Hematopoietic multipotent progenitor cell treated with erythropoietin and hydrocortisone succinate and interleukin-3 and kit ligand, for 8 days (in vitro differentiated cells): ENCODE results near the gene KDM1B.
"Not testable (repeated sequence)": the region's sequence is repeated elsewhere in the genome, so short reads cannot be mapped to it uniquely, and the experiment has no call there.

Source experiments
- DNase-seq: peaks from one replicate; pipeline ENCODE4 v3.0.0-alpha.2; 2015

KDM1B gene

GRCh38 chr6:18153311-18153703, 1.9 kb upstream of the KDM1B start:
- no peak for DNase-seq

GRCh38 chr6:18154507-18155149, 594 bp upstream of the KDM1B start, which contains the start of gene TPMT:
TPMT (minus strand) TSS chr6:18155077; CDS start chr6:18149127, 5,950 bp downstream.
- peak; percentile 33 for DNase-seq

GRCh38 chr6:18155864-18156421, 721 bp downstream of the KDM1B start:
- peak; percentile 61 for DNase-seq

GRCh38 chr6:18160911-18161310, 5.7 kb downstream of the KDM1B start:
- DNase-seq: no peak

- peak; percentile 62 for DNase-seq
These were observed 6.2 kb downstream of the KDM1B start for GRCh38 chr6:18161431-18161830.

- DNase-seq: no peak
These were observed 7.2 kb downstream of the KDM1B start for GRCh38 chr6:18162401-18162800.

- no peak for DNase-seq
These were observed 10.5 kb downstream of the KDM1B start for GRCh38 chr6:18165751-18166150.

GRCh38 chr6:18166312-18167036, 11.3 kb downstream of the KDM1B start:
- DNase-seq: no peak

- no peak for DNase-seq
These were observed 13.0 kb downstream of the KDM1B start for GRCh38 chr6:18168264-18168663.

- no peak for DNase-seq
These were observed 16.6 kb downstream of the KDM1B start for GRCh38 chr6:18171871-18172270.

- DNase-seq: not testable (repeated sequence)
These were observed 21.0 kb downstream of the KDM1B start for GRCh38 chr6:18176198-18176597.

- DNase-seq: no peak
These were observed 22.2 kb downstream of the KDM1B start for GRCh38 chr6:18177286-18177965.

GRCh38 chr6:18178960-18179615, 23.9 kb downstream of the KDM1B start:
- no peak for DNase-seq

- DNase-seq: no peak
These were observed 24.6 kb downstream of the KDM1B start for GRCh38 chr6:18179770-18180356.

GRCh38 chr6:18182568-18182967, 27.3 kb downstream of the KDM1B start:
- no peak for DNase-seq

- no peak for DNase-seq
These were observed 28.5 kb downstream of the KDM1B start for GRCh38 chr6:18183766-18184165.

GRCh38 chr6:18185624-18186023, 30.4 kb downstream of the KDM1B start:
- no peak for DNase-seq

GRCh38 chr6:18186033-18186432, 30.8 kb downstream of the KDM1B start:
- no peak for DNase-seq

GRCh38 chr6:18186540-18187250, 31.5 kb downstream of the KDM1B start:
- DNase-seq: no peak

GRCh38 chr6:18187701-18188100, 32.5 kb downstream of the KDM1B start:
- DNase-seq: no peak

GRCh38 chr6:18189196-18189595, 34.0 kb downstream of the KDM1B start:
- DNase-seq: no peak

GRCh38 chr6:18192026-18192425, 36.8 kb downstream of the KDM1B start:
- no peak for DNase-seq
